Peyer's patch (tissue), 4 donors: ENCODE data around the gene RABAC1. TPM values are rescaled to one million over a fixed set of nuclear protein-coding genes. Genes with fewer than 3 reads are reported as not detected.
"Not testable (repeated sequence)": the region's sequence is repeated elsewhere in the genome, so short reads cannot be mapped to it uniquely, and the experiment has no call there.

Experiments
- DNase-seq, 3 donors: peaks; one replicate each; pipeline ENCODE4 v3.0.0-alpha.2; 2017 to 2019
- H3K27ac ChIP-seq, 4 donors: fragments of 200-600 bp; sonication (generic); one replicate each; pipeline ENCODE4 v1.5.1; 2016 to 2019
- H3K27me3 ChIP-seq, 2 donors: fragments of 200-600 bp; sonication (generic); one replicate each; pipeline ENCODE4 v1.5.1; 2019
- H3K36me3 ChIP-seq, 3 donors: fragments of 200-600 bp; sonication (generic); one replicate each; pipeline ENCODE4 v1.5.1; 2016 to 2019
- H3K4me1 ChIP-seq, 4 donors: fragments of 200-600 bp; sonication (generic); one replicate each; pipeline ENCODE4 v1.5.1; 2016 to 2019
- H3K4me3 ChIP-seq, 4 donors: fragments of 200-600 bp; sonication (generic); 1 replicate in 3 of 4; 2 replicates in 1 of 4; pipeline ENCODE4 v1.5.1; 2016 to 2019; ENCODE audit warnings: mild to moderate bottlenecking in 1 of 4
- H3K9me3 ChIP-seq, 4 donors: fragments of 200-600 bp; sonication (generic); one replicate each; pipeline ENCODE4 v1.5.1; 2016 to 2019; ENCODE audit warnings: mild to moderate bottlenecking in 1 of 4
- CTCF ChIP-seq, 6 experiments: fragments of 450-650 bp in 4 of 6; fragments of 200-600 bp in 2 of 6; sonication (generic) in 1 of 6; IDR thresholded peaks; one replicate each; pipeline ENCODE4 v1.5.1; 2017 to 2019; ENCODE audit warnings: antibody characterized with exemption in 6 of 6, mild to moderate bottlenecking in 3 of 6, moderate library complexity in 1 of 6
- POLR2A ChIP-seq, 2 donors: fragments of 450-650 bp; IDR thresholded peaks; one replicate each; pipeline ENCODE4 v1.5.1; 2017; ENCODE audit warnings: antibody characterized with exemption in 2 of 2, mild to moderate bottlenecking in 2 of 2, moderate library complexity in 2 of 2
- total RNA-seq, 4 donors: library from RNA; depleted of rRNA; stranded (reverse); fragments of >200 nt; gene quantifications; one replicate each; pipeline ENCODE4 v1.1.0, GENCODE V29; 2016

Gene RABAC1
- total RNA-seq, 4 donors from 2014 or later = 81.7 to 146 (median 124) TPM

GRCh38 chr19:41917676-41918075 is 41.4 kb downstream of the RABAC1 start:
- Histone ChIP-seq H3K36me3 (no peaks in the 10 kb centered on the region), H3K4me3 (no peak overlapping the region), H3K9me3 (no peaks in the 10 kb centered on the region), H3K4me1 (peaks cover 0 to 24% (median 13%) of the 10 kb centered on the region in 4 donors), H3K27ac (no peak overlapping the region), H3K27me3 (peaks cover 0 to 43% of the 10 kb centered on the region in 2 donors)
- TF ChIP-seq POLR2A (IDR thresholded peaks at IDR 0.05) = no peak
- no peak for TF ChIP-seq CTCF (IDR thresholded peaks at IDR 0.05)
- DNase-seq = no peak

- Histone ChIP-seq H3K27ac (no peak overlapping the region), H3K36me3 (no peaks in the 10 kb centered on the region), H3K27me3 (peaks cover 0 to 34% of the 10 kb centered on the region in 2 donors), H3K4me3 (no peak overlapping the region), H3K4me1 (peaks cover 0 to 35% (median 18%) of the 10 kb centered on the region in 4 donors), H3K9me3 (no peaks in the 10 kb centered on the region)
- DNase-seq = no peak
- no peak for TF ChIP-seq POLR2A (IDR thresholded peaks at IDR 0.05)
- no peak for TF ChIP-seq CTCF (IDR thresholded peaks at IDR 0.05)
These were observed 43.2 kb downstream of the RABAC1 start for GRCh38 chr19:41915776-41916414.

GRCh38 chr19:41915021-41915775 is 43.9 kb downstream of the RABAC1 start:
- H3K9me3 ChIP-seq = no peaks in the 10 kb centered on the region
- H3K36me3 ChIP-seq = no peaks in the 10 kb centered on the region
- peaks cover 0 to 34% of the 10 kb centered on the region in 2 donors for H3K27me3 ChIP-seq
- peaks cover 0 to 35% (median 18%) of the 10 kb centered on the region in 4 donors for H3K4me1 ChIP-seq
- H3K4me3 ChIP-seq = no peak overlapping the region
- H3K27ac ChIP-seq = no peak overlapping the region
- no peak for DNase-seq
- no peak for TF ChIP-seq CTCF (IDR thresholded peaks at IDR 0.05)
- no peak for TF ChIP-seq POLR2A (IDR thresholded peaks at IDR 0.05)

GRCh38 chr19:41914424-41914834 is 44.7 kb downstream of the RABAC1 start:
- not testable (repeated sequence) for H3K9me3 ChIP-seq, H3K36me3 ChIP-seq, H3K4me3 ChIP-seq, DNase-seq, H3K27ac ChIP-seq
- H3K27me3 ChIP-seq = peaks cover 0 to 34% of the 10 kb centered on the region in 2 donors
- peaks cover 0 to 35% (median 18%) of the 10 kb centered on the region in 4 donors for H3K4me1 ChIP-seq

GRCh38 chr19:41913538-41914423 is 45.3 kb downstream of the RABAC1 start:
- Histone ChIP-seq H3K36me3 (no peaks in the 10 kb centered on the region), H3K4me3 (peak overlapping the region in 1 of 4 donors; percentile 20), H3K4me1 (peaks cover 0 to 35% (median 18%) of the 10 kb centered on the region in 4 donors), H3K9me3 (no peaks in the 10 kb centered on the region), H3K27ac (no peak overlapping the region), H3K27me3 (peaks cover 0 to 34% of the 10 kb centered on the region in 2 donors)
- no peak for DNase-seq
- TF ChIP-seq POLR2A (IDR thresholded peaks at IDR 0.05) (no peak), CTCF (IDR thresholded peaks at IDR 0.05) (no peak)
